LNCaP clone FGC (cell line): ENCODE data around the gene HAGH.

Source experiments
- DNase-seq: peaks from one replicate; pipeline ENCODE4 v3.0.0-alpha.2; 2011; ENCODE audit warnings: low read depth
- H3K4me3 ChIP-seq: 2 replicates; pipeline ENCODE4 v1.5.1; 2011; ENCODE audit warnings: mild to moderate bottlenecking, low read depth, low read length, control low read depth
- TF ChIP-seq, protein P1 (sequence below): IDR thresholded peaks from 2 replicates; pipeline ENCODE4 v1.5.1; 2012; ENCODE audit warnings: mild to moderate bottlenecking; ENCODE audit not compliant: control insufficient read depth, insufficient read depth; ENCODE audit errors: extremely low read depth

Gene HAGH

DNA sequence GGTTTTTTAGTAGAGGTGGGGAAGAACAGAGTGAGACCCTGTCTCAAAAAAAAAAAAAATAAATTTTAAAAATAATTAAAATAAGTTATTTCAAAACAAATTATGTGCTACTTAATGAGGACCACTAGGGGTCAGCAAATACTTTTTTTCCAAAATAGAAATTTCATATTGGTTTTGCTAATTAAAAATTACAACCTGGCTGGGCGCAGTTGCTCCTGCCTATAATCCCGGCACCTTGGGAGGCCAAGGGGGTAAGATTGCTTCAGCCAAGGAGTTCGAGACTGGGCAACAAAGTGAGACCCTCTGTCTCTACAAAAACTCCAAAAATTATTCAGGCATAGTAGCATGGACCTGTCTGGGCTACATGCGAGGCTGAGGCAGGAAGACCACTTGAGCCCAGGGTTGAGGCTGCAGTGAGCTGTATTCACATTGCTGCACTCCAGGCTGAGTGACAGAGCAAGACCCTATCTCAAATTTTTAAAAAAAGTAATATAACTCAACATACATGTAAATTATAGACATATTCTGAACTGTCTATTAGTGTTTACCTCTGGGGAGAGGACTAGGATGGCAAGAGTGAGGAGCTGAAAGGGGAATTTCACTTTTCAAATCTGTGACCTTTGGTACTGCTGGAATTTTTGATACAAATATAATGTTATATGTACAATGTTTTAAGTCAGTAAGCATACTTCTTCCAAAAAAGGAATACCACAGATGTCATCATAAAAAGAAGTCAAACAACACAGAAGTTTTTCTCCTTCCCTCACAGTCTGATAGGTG lies 37.2 kb upstream of the HAGH start:
- no peak overlapping the region for H3K4me3 ChIP-seq
- TF ChIP-seq, protein P1, sequence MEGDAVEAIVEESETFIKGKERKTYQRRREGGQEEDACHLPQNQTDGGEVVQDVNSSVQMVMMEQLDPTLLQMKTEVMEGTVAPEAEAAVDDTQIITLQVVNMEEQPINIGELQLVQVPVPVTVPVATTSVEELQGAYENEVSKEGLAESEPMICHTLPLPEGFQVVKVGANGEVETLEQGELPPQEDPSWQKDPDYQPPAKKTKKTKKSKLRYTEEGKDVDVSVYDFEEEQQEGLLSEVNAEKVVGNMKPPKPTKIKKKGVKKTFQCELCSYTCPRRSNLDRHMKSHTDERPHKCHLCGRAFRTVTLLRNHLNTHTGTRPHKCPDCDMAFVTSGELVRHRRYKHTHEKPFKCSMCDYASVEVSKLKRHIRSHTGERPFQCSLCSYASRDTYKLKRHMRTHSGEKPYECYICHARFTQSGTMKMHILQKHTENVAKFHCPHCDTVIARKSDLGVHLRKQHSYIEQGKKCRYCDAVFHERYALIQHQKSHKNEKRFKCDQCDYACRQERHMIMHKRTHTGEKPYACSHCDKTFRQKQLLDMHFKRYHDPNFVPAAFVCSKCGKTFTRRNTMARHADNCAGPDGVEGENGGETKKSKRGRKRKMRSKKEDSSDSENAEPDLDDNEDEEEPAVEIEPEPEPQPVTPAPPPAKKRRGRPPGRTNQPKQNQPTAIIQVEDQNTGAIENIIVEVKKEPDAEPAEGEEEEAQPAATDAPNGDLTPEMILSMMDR: peak; percentile 36
- no peak for DNase-seq

DNA sequence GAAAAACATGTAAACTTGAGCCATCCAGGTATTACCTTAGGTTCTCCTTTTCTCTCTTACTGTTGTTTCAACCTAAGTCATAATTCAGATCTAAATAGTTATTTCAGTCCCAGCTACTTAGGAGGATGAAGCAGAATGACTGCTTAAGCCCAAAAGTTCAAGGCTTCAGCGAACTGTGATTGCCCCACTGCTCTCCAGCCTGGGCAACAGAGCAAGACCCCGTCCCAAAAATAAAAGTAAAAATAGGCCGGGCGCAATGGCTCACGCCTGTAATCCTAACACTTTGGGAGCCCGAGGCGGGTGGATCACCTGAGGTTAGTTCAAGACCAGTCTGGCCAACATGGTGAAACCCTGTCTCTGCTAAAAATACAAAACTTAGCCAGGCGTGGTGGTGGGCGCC lies 35.8 kb upstream of the HAGH start:
- TF ChIP-seq, protein P1: no peak
- no peak overlapping the region for H3K4me3 ChIP-seq
- DNase-seq: no peak

DNA sequence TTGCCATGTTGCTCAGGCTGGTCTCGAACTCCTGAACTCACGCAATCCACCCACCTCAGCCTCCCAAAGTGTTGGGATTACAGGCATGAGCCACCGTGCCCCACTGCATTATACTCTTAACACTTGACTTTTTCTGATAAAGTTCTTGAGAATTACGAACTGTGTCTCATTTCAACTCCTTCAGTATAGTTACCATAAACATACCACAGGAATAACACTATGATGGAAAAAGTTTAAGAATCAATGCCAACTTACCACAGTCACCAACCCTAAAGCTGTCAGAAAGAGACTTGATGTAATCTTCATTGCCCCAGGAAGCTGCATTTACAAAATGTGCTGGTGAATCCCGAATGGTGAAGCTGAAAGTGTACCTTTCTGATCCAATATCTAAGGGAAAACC lies 35.1 kb upstream of the HAGH start:
- DNase-seq: no peak
- H3K4me3 ChIP-seq: no peak overlapping the region
- TF ChIP-seq, protein P1: no peak

DNA sequence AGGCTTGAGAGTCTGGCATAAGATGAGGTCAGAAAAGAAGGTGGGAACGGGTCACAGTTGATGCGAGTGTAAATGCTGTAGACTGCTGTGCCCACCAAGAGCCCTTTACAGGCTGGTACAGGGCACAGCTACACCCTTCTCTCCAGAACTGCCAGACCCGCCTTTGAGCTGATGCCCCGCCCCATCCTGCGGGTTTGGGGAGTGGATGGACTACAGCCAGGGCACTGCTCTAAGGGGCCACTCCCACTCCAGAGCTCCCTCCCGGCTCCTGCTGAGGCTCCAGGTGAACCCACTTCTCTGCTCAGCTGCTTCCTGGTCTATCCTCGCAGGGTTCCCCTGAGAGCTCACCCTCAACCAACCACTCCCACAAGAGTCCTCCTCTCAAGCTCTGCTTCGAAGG lies 33.0 kb upstream of the HAGH start:
- H3K4me3 ChIP-seq: no peak overlapping the region
- TF ChIP-seq, protein P1: no peak
- no peak for DNase-seq

DNA sequence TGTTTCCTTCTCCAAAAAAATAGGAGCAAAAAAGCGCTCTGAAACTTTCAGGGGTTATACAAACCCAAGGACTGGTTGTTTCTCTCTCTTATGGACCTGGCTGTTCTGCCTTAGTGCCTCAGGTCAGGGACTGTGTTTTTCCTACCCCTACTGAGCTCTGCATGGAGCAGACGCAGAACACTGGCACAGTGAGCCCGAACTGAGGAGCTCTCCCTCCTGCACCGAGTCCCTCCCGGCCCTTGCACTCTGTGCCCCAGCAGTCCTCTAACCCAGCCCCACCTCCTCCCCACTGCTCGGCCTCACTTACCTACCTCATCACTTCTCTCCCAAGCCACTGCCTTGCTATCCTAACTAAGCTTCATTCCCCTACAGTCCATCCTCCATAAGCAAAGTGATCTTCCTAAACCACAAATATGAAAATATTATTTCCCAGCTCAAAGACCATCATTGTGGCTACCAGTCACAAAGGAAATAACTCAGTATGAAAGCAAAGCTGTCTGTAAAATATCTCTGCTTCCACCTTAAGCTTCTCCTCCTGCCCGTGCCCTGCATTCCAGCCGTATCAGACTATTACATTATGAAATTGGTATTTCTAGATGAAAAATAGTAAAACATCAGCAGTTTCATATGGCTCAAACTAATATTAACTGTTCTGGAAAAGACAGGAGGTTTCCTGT lies 31.7 kb upstream of the HAGH start:
- H3K4me3 ChIP-seq: no peak overlapping the region
- TF ChIP-seq, protein P1: no peak
- DNase-seq: no peak

DNA sequence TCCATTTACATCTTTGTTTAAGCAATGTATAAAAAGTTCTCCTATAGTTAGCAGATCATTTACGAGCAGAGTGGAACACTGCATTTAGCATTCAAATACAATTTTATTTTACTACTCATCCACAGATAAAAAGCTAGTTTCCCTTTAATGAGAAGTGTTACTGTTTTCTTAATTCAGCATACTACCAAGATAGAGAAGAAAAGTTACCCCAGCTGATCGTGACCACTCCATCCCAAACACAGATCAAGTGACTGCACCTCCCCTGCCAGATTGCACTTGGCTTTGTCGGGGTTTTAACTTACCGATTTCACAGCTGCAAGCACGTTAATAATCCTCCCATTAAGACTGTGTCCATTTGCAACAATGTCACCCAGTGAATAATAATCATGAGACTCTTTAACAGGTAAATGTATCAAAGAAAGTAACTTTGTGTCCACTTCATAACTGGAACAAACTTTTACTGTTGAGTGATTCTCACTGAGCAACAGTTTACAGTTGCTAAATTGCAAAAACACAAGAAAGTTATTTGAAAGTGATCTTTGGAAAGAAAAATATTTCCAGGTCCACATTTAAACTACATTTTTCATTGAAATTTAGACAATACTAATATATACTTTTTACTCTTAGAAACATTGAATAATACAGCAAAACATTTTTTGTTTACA lies 30.9 kb upstream of the HAGH start:
- no peak for DNase-seq
- H3K4me3 ChIP-seq: no peak overlapping the region
- TF ChIP-seq, protein P1: no peak
